ENCODE results near the gene DPYD. TPM values are rescaled to one million over a fixed set of nuclear protein-coding genes. Genes with fewer than 3 reads are reported as not detected.
A peak's percentile ranks its signal among the peaks of the same experiment; 100 is the strongest.

DPYD gene
- polyA plus RNA-seq, 1 donor = 32.5 TPM

DNA sequence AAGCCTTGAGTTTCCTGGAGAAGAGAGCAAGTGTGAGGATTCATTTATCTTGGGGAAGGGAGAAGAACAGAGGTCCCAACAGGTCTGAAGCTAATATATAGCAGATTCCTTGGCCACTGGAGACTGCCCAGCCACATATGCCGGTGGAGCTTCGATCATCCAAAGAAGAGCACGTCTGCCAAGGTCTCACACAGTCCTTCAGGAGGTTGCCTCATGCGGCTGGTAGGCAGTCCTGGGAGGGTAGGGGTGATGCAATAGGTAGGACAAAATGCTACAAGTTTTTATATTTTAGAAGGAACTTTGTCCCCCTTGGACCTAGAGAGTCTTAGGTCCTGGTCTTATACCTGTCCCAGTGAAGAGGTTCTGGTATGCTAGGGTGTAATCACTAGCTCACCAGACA lies 582.5 kb downstream of the DPYD start:
- Histone ChIP-seq H3K36me3 (ENCODE audit: control insufficient read depth, insufficient read depth, low read length) (no peaks in the 10 kb centered on the region), H3K4me3 (ENCODE audit: low read length) (no peak overlapping the region), H3K9me3 (ENCODE audit: control insufficient read depth, low read depth, low read length) (no peaks in the 10 kb centered on the region), H3K27ac (ENCODE audit: low read length) (no peak overlapping the region), H3K27me3 (ENCODE audit: control insufficient read depth, insufficient read depth, low read length) (no peaks in the 10 kb centered on the region), H3K4me1 (ENCODE audit: control insufficient read depth, insufficient read depth, low read length) (no peaks in the 10 kb centered on the region)
- no peak for DNase-seq
- WGBS (ENCODE audit: insufficient coverage, low lambda C conversion rate) = no CpG with 5 or more reads among the region's 4 CpGs

DNA sequence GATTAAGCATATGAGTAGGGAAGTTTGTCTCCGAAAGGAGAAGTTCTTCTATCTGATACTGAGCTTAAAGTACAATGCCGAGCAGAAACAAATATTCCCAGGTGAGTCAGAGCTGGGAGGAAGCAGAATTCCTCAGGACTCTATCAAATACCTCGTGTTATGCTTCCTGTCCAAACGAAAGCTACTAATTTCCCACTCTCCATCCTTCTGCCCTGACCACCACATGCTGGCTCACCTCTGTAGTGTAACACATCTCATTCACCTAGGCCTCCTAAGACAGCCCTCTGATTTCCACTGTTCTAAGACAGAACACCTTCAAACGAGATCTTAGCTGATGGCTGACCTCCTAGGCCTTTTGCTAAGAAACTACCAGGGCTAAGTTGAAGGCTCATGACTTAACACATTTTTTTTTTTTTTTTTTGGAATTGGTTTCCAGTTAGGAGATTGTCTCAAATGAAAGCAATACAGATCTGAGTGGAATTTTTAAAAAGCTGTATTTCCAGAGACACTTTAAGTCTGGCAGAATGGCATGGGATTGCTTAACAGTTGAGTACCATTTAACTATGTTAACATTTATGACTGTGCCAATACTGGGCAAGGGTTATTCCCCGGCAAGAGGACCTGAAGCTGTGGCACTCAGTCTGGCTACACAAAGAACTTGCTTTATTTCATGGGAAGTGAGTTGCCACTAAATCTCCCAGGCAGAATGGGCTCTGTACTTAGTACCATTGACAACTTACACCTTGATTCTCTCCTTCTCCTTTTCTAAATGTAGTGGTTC lies 583.4 kb downstream of the DPYD start:
- WGBS (ENCODE audit: insufficient coverage, low lambda C conversion rate) = 83% methylated on average over 1 of the region's 6 CpGs
- Histone ChIP-seq H3K27ac (ENCODE audit: low read length) (no peak overlapping the region), H3K4me1 (ENCODE audit: control insufficient read depth, insufficient read depth, low read length) (no peaks in the 10 kb centered on the region), H3K27me3 (ENCODE audit: control insufficient read depth, insufficient read depth, low read length) (no peaks in the 10 kb centered on the region), H3K36me3 (ENCODE audit: control insufficient read depth, insufficient read depth, low read length) (no peaks in the 10 kb centered on the region), H3K9me3 (ENCODE audit: control insufficient read depth, low read depth, low read length) (no peaks in the 10 kb centered on the region), H3K4me3 (ENCODE audit: low read length) (no peak overlapping the region)
- DNase-seq = no peak

DNA sequence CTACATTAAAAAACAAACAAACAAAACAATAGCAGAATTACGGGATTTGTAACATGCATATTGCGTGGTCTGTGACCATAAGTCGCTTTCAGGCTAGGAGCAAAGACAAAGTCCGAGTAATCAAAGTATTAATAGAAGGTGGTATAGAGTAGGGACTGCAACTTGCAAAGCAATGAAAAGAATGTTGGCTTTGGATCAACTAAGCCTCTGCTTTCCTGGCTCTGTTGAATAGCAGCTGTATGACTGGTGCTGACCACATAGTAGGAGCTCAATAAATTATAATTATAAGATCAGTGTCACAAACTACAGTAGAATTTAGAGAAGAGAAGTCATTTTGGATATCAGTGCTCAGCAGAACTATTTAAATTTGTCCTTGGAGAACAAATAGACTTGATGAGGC lies 586.4 kb downstream of the DPYD start:
- WGBS (ENCODE audit: insufficient coverage, low lambda C conversion rate) = no CpG with 5 or more reads among the region's 4 CpGs
- no peak for DNase-seq
- H3K36me3 ChIP-seq (ENCODE audit: control insufficient read depth, insufficient read depth, low read length) = no peaks in the 10 kb centered on the region
- no peak overlapping the region for H3K4me3 ChIP-seq (ENCODE audit: low read length)
- H3K27ac ChIP-seq (ENCODE audit: low read length) = no peak overlapping the region
- H3K4me1 ChIP-seq (ENCODE audit: control insufficient read depth, insufficient read depth, low read length) = no peaks in the 10 kb centered on the region
- H3K9me3 ChIP-seq (ENCODE audit: control insufficient read depth, low read depth, low read length) = no peaks in the 10 kb centered on the region
- H3K27me3 ChIP-seq (ENCODE audit: control insufficient read depth, insufficient read depth, low read length) = no peaks in the 10 kb centered on the region

DNA sequence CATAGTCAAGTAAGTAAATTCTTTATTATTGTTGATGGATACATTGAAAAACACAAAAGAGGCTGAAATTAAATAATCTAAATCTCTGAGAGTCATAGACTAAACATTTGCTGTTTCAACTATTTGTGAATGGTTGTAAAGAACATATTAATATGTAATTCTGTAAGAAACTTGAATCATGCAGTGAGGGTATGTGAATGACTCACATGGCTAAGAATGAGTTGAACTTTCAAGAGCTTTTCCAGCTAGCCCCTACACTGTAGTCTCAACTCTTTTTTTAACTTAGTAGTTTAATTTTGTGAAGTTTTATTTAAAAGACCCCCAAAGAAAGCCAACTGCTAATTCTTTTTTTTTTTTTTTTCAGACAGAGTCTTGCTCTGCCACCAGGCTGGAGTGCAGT lies 588.1 kb downstream of the DPYD start:
- no peak for DNase-seq
- Histone ChIP-seq H3K36me3 (ENCODE audit: control insufficient read depth, insufficient read depth, low read length) (no peaks in the 10 kb centered on the region), H3K27me3 (ENCODE audit: control insufficient read depth, insufficient read depth, low read length) (no peaks in the 10 kb centered on the region), H3K4me3 (ENCODE audit: low read length) (no peak overlapping the region), H3K27ac (ENCODE audit: low read length) (no peak overlapping the region), H3K4me1 (ENCODE audit: control insufficient read depth, insufficient read depth, low read length) (no peaks in the 10 kb centered on the region), H3K9me3 (ENCODE audit: control insufficient read depth, low read depth, low read length) (no peaks in the 10 kb centered on the region)

DNA sequence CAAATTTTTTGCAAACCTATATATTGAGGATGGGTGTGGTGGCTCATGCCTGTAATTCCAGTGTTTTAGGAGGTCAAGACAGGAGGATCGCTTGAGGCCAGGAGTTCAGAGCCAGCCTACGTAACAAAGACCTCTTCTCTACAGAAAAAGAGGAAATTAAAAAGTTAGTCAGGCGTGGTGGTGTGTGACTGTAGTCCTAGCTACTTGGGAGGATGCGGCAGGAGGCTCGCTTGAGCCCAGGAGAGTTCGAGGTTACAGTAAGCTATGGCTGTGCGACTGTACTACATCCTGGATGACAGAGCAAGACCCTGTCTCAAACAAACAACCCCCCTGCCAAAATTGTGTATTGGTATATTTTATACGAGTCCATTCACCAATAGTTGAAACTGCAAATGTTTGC lies 589.7 kb downstream of the DPYD start:
- no peaks in the 10 kb centered on the region for H3K4me1 ChIP-seq (ENCODE audit: control insufficient read depth, insufficient read depth, low read length)
- no peak for DNase-seq
- H3K36me3 ChIP-seq (ENCODE audit: control insufficient read depth, insufficient read depth, low read length) = no peaks in the 10 kb centered on the region
- no peak overlapping the region for H3K27ac ChIP-seq (ENCODE audit: low read length)
- WGBS (ENCODE audit: insufficient coverage, low lambda C conversion rate) = no CpG with 5 or more reads among the region's 8 CpGs
- H3K4me3 ChIP-seq (ENCODE audit: low read length) = no peak overlapping the region
- H3K27me3 ChIP-seq (ENCODE audit: control insufficient read depth, insufficient read depth, low read length) = no peaks in the 10 kb centered on the region
- no peaks in the 10 kb centered on the region for H3K9me3 ChIP-seq (ENCODE audit: control insufficient read depth, low read depth, low read length)

DNA sequence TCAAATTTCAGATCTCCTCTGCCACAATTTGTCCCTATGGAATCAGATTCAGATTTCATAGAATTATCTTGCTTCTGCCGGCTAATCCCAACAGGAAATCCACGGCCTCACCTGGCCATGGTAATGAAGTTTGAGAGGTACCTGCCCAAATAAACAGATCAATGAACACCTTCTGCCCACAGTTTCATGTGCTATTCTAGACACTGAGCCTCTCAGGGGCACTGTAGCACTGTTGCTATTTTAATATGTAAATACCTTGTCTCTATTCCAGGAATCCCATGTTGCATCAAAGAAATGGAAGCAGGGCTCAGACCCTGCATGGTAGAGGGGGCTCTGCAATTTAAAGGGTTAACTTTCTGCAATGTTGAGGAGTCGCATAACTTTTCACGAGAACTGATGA lies 606.1 kb downstream of the DPYD start:
- no peak overlapping the region for H3K27ac ChIP-seq (ENCODE audit: low read length)
- no peaks in the 10 kb centered on the region for H3K4me1 ChIP-seq (ENCODE audit: control insufficient read depth, insufficient read depth, low read length)
- no peaks in the 10 kb centered on the region for H3K27me3 ChIP-seq (ENCODE audit: control insufficient read depth, insufficient read depth, low read length)
- no CpG with 5 or more reads among the region's 4 CpGs for WGBS (ENCODE audit: insufficient coverage, low lambda C conversion rate)
- H3K36me3 ChIP-seq (ENCODE audit: control insufficient read depth, insufficient read depth, low read length) = no peaks in the 10 kb centered on the region
- H3K9me3 ChIP-seq (ENCODE audit: control insufficient read depth, low read depth, low read length) = no peaks in the 10 kb centered on the region
- H3K4me3 ChIP-seq (ENCODE audit: low read length) = no peak overlapping the region
- DNase-seq = no peak

DNA sequence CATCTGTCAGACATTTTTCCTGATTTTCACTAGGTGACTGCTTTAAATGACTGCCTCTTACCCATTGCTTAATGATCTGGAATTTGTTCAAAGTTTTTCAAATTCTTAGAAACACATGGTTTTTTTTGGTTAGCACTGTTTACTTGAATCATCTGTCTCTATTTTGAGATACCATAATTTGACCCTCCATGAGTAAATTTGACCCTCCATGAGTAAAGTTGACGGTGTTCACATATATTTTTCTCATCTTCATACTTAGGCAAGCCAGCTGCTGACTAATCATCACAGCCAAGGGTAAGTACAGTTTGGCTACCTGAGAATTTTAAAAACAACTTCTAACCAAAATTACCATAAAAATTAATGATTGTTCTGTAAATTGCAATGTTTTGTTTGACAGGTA lies 612.7 kb downstream of the DPYD start:
- Histone ChIP-seq H3K27me3 (ENCODE audit: control insufficient read depth, insufficient read depth, low read length) (no peaks in the 10 kb centered on the region), H3K27ac (ENCODE audit: low read length) (no peak overlapping the region), H3K36me3 (ENCODE audit: control insufficient read depth, insufficient read depth, low read length) (no peaks in the 10 kb centered on the region), H3K4me1 (ENCODE audit: control insufficient read depth, insufficient read depth, low read length) (no peaks in the 10 kb centered on the region), H3K4me3 (ENCODE audit: low read length) (no peak overlapping the region), H3K9me3 (ENCODE audit: control insufficient read depth, low read depth, low read length) (no peaks in the 10 kb centered on the region)
- WGBS (ENCODE audit: insufficient coverage, low lambda C conversion rate) = 88% methylated on average over 1 of the region's 1 CpG
- DNase-seq = no peak

DNA sequence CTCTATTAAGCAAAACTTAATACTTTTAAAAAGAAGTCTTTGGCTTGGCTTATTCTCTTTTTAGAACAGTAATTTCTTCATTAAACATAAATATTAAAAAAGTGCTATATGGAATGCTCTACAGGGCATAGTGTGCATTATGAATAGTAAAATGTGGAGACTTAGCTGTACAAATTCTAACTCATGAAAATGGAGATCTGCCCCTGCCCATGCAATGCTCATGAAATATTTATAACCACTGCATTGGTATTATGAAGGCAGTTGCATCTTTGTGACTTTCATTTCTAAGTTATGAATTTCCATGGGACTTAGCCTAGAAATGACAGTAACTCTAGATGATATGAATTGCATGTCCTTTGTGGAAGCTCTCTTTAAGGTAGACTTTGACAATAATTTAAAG lies 613.3 kb downstream of the DPYD start:
- Histone ChIP-seq H3K9me3 (ENCODE audit: control insufficient read depth, low read depth, low read length) (no peaks in the 10 kb centered on the region), H3K27ac (ENCODE audit: low read length) (no peak overlapping the region), H3K4me3 (ENCODE audit: low read length) (no peak overlapping the region), H3K27me3 (ENCODE audit: control insufficient read depth, insufficient read depth, low read length) (no peaks in the 10 kb centered on the region), H3K4me1 (ENCODE audit: control insufficient read depth, insufficient read depth, low read length) (no peaks in the 10 kb centered on the region), H3K36me3 (ENCODE audit: control insufficient read depth, insufficient read depth, low read length) (no peaks in the 10 kb centered on the region)
- DNase-seq = no peak

DNA sequence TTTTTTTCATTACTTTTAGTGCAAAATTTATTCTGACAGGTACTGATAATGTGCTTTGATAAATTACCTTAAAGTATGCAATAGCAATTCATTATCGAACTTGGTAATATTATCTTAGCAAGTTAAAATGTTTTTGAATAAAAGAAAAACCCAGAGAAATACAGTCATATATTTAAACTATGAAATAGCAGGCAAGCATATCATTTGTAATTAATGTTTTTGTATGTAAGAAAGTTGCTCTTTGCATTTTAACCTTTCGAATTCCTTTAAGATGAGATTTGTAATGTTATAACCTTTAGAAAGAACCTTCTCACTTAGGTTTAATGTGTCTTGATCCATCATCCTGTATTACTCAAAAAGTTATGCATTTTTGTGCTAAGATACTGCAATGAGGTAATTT lies 613.7 kb downstream of the DPYD start:
- H3K27me3 ChIP-seq (ENCODE audit: control insufficient read depth, insufficient read depth, low read length) = no peaks in the 10 kb centered on the region
- 100% methylated on average over 2 of the region's 2 CpGs for WGBS (ENCODE audit: insufficient coverage, low lambda C conversion rate)
- H3K36me3 ChIP-seq (ENCODE audit: control insufficient read depth, insufficient read depth, low read length) = no peaks in the 10 kb centered on the region
- no peak overlapping the region for H3K4me3 ChIP-seq (ENCODE audit: low read length)
- no peak overlapping the region for H3K27ac ChIP-seq (ENCODE audit: low read length)
- no peaks in the 10 kb centered on the region for H3K4me1 ChIP-seq (ENCODE audit: control insufficient read depth, insufficient read depth, low read length)
- no peaks in the 10 kb centered on the region for H3K9me3 ChIP-seq (ENCODE audit: control insufficient read depth, low read depth, low read length)
- DNase-seq = no peak

DNA sequence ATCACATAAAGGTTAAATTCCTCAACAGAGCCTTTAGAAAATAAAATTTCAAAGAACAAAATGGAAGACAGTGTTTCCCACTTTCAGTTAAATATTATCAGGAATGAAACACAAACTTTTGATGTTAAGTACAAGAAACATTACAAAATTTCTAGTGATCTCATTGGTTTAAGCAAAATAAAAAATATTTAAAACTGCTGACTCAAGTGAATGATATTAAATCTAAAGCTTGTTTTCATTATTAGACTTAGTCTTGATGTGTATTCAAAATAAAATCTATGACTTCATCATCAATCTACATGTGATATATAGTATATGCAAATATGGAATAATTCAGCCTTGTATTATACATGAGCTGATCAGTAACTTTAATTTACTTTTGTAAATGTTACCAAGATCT lies 614.3 kb downstream of the DPYD start:
- H3K4me3 ChIP-seq (ENCODE audit: low read length) = no peak overlapping the region
- H3K27me3 ChIP-seq (ENCODE audit: control insufficient read depth, insufficient read depth, low read length) = no peaks in the 10 kb centered on the region
- no peaks in the 10 kb centered on the region for H3K36me3 ChIP-seq (ENCODE audit: control insufficient read depth, insufficient read depth, low read length)
- no peak overlapping the region for H3K27ac ChIP-seq (ENCODE audit: low read length)
- no peak for DNase-seq
- H3K9me3 ChIP-seq (ENCODE audit: control insufficient read depth, low read depth, low read length) = no peaks in the 10 kb centered on the region
- no peaks in the 10 kb centered on the region for H3K4me1 ChIP-seq (ENCODE audit: control insufficient read depth, insufficient read depth, low read length)

DNA sequence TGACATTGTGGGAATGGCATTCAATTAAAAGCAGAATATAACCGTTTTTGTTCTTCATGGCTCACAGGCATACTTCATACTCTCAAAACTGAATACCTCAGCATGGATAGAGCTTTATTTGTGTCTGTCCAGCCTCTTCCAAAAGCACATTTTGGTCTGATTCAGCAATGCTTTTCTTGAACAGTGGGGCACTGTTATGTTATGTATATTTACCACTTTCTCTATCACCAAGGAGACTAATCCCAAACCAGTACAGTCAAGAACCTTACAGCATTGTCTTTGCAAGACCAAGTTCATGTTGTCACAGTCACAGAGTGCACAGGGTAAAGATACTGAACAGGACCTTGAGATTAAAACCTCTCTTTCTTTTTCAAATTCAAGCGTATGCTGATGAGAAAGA lies 616.5 kb downstream of the DPYD start:
- Histone ChIP-seq H3K27ac (ENCODE audit: low read length) (no peak overlapping the region), H3K9me3 (ENCODE audit: control insufficient read depth, low read depth, low read length) (no peaks in the 10 kb centered on the region), H3K36me3 (ENCODE audit: control insufficient read depth, insufficient read depth, low read length) (no peaks in the 10 kb centered on the region), H3K4me3 (ENCODE audit: low read length) (no peak overlapping the region), H3K27me3 (ENCODE audit: control insufficient read depth, insufficient read depth, low read length) (no peaks in the 10 kb centered on the region), H3K4me1 (ENCODE audit: control insufficient read depth, insufficient read depth, low read length) (no peaks in the 10 kb centered on the region)
- WGBS (ENCODE audit: insufficient coverage, low lambda C conversion rate) = no CpG with 5 or more reads among the region's 2 CpGs
- peak in 1 of 2 donors; percentile 4 for DNase-seq

Data from large intestine (tissue), 3 donors.